EH (cell line): ENCODE results near the gene SURF6.
"Not testable (repeated sequence)": the region's sequence is repeated elsewhere in the genome, so short reads cannot be mapped to it uniquely, and the experiment has no call there.

Source experiments
- DNase-seq: peaks from one replicate; pipeline ENCODE4 v3.0.0-alpha.2; 2015; ENCODE audit warnings: low read depth

Gene SURF6

DNA sequence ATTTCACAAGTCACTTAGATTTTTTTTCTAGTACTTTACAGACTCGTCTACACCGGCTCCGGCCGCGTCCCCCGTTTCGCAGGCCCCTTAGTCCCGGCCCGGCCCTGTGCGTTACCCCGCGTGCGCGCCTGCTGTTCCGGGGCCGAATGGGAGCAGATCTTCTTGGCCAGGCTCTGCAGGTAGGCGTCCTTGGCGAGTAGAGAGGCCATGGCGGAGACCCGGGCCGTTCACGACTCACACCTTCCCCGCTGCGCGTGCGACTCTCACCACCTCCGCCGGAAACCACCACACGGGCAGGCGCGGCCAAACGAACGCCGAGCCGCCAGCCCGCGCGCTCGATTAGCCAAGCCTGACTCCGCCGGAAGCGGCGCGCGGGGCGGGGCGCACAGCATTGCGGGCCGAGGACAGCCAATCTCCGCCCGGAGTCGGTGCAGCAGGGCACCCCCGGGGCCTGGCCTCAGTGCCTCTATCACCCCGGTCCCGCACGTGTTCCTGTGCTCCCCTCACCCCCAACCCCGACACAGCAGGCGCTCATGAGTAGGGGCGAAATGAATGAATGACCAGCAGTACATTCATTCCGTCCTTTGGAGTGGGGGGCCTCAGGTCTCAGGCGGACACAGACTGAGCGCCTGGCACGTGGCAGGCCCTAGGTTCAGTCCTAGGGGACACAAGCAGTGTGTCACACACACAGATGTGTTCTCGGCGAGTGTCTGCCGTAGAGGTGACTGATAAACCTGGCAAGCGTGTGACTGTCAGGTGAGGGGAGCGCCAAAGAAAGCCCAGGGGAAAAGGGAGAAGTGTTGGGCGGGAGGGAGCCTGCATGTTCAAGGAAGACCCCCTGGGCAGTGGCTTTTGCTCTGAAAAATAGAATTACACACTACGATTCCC is at the start of gene SURF6:
Gene SURF6 (minus strand): TSS at position 265 of the 888 bp plus-strand sequence. CDS start 56 bp downstream, at position 209.
- peak; percentile 83 for DNase-seq

DNA sequence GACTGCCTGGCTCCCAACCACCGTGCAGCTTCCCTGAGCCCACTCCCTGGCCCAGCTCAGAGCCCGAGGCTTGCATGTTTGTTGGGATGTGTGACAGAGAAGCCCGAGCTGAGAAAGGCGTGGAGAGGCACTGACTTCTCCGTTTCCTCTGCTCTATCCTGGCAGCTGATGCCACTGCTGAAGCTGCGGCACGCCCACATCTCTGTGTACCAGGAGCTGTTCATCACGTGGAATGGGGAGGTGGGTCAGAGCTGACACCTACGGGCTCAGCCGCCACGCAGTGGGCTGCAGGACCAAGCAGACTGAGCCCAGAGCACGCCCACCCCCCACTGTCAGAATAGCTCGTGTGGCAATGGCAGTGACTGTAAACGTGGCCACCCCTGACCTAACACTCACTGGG is 49.5 kb upstream of the SURF6 start:
- no peak for DNase-seq

DNA sequence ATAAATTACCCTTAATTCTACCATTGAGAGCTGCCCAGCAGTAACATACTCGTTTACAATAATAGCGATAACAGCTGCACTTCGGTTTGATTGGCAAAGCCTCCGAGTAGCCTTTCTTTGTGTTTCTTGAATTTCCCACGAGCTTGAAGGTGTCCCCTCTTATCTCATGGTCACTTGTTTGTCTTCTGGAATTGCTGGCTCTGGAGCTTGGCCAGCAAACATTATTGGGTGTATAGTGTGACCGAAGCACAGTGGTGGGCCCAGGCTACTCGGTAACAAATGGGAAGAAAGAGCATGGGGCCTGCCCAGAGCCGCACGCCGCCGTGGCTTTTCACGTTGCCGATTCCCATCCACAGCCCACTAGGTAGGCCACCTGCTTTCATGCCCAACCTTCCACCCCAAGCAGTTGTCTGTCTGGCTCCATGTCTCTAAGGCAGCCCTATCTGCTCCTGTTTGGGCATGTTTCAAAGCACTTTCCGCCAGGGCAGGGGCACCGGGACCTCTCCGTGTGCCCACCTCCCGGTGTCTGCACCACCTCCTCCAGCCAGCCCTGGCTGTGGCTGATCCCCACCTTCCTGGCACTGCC is 48.8 kb upstream of the SURF6 start:
- DNase-seq, result no peak

DNA sequence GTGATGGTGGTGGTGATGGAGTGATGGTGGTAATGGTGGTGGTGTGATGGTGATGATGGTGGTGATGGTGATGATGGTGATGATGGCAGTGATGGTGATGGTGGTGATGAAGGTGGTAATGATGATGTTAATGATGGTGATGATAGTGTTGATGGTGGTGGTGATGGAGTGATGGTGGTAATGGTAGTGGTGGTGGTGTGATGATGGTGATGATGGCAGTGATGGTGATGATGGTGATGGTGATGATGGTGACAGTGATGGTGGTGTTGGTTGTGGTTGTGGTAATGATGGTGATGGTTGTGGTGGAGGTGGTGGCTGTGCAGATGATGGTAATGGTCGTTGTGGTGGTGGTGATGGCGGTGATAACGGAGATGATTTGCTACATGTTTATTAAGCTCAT is 47.5 kb upstream of the SURF6 start:
- no peak for DNase-seq

DNA sequence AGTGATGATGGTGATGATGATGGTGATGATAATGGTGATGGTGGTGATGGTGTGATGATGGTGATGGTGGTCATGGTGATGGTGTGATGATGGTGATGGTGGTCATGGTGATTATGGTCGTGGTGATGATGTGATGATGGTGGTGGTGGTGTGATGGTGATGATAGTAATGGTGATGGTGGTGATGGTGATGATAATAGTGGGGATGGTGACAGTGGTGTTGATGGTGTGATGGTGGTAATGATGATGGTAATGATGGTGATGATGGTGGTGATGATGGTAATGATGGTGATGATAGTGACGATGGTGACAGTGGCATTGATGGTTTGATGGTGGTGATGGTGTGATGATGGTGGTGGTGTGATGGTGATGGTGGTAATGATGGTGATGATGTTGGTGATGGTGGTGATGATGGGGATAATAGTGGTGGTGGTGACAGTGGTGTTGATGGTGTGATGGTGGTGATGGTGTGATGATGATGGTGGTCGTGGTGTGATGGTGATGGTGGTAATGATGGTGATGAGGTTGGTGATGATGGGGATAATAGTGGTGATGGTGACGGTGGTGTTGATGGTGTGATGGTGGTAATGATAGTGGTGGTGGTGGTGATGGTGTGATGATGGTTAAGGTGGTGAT is 46.6 kb upstream of the SURF6 start:
- DNase-seq, result no peak

DNA sequence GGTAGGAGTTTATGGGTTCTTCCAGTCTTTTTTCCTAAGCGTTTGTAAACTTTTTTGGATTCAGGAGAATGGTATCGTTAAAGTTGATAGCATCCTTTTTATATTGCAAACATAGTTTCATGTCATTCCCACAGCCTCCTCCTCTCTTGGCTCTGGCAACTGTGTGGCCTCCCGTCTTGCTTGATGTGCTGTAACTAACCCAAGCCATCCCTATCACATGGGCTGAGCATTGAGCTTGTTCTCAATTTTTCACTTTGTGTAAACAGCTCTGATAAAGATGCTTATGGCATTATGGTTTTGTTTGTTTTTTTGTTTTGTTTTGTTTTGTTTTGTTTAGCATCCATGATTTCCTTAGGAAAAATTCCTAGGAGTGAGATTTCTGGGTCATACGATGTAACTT is 44.7 kb upstream of the SURF6 start:
- no peak for DNase-seq

DNA sequence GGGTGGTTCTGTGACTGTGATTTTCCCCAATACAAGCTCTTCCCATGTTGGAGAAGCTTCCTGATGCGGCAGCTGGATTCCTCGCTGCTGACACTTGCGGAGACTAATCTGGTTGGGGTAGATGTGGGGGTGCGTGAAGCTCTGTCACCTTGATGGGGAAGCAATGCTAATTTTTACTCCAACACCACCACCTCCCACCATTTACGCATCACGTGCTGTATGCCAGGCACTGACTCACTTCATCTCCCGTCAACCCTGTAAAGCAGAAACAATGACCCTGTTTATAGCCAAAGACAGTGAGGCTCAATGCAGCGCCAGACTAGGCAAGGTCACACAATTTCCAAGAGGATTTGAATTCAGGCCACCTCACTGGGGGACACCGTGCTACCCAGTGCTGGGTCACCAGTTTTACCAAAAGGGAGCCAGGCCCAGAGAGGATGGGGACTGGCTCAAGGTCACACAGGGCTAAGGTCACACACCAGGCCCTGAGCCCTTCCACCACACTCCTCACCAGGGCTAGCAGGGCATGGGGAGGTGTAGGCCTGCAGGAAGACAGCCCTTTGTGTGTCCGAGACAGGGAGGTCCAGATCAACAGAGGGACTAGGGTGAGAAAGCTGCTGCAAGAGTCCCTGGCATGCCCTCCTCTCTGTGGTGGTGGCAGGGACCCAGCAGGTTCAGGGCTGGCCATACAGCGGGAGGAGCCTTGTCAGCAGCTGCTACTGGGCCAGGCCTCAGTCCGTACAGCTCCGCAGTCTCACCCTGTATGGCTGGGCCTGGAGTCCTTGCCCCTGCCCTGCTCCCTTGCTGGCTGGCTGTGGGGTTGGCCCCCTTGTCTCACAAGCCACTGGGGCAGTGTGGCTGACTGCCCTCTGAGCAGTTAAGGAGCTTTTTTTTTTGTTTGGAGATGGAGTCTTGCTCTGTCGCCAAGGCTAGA is 43.4 kb upstream of the SURF6 start:
- DNase-seq, result no peak

DNA sequence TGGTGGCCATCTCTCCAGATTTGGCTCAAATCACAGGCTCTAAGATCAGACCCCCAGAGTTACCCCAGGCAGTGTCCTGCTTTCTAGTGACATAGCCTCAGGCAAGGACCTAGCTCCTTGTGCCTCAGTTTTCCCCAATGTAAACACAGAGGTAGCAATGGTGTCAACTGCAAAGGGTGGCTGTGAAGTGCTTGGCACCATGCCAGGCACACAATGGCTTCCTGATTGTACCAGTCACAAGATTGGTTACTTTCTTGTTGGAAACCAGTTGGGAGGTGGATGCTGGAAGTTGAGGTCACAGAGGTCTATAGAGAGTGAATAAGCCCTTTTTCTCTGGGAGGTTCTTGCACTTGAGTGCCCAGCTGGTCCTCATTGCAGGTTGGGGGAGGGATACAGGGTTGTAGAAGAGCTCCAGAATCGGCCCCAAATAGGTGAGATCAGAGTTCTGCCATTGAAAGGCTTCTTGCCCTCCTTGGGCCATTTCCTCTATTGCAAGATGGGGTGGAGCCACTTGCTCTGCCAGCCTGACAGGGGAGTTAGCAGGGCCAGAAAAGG is 42.5 kb upstream of the SURF6 start:
- no peak for DNase-seq

DNA sequence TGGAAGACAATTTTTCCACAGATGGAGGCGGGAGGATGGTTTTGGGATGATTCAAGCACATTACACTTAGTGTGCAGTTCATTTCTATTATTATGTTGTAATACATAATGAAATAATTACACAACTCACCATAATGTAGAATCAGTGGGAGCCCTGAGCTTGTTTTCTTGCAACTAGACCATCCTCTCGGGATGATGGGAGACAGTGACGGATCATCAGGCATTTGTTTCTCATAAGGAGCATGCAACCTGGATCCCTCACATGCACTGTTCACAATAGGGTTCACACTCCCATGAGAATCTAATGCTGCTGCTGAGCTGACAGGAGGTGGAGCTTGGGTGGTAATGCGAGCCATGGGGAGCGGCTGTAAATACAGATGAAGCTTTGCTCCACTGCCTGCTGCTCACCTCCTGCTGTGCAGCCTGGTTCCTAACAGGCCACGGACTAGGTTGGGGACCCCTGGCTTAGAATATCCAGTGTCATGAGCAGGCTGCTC is 41.8 kb upstream of the SURF6 start:
- peak; percentile 69 for DNase-seq

DNA sequence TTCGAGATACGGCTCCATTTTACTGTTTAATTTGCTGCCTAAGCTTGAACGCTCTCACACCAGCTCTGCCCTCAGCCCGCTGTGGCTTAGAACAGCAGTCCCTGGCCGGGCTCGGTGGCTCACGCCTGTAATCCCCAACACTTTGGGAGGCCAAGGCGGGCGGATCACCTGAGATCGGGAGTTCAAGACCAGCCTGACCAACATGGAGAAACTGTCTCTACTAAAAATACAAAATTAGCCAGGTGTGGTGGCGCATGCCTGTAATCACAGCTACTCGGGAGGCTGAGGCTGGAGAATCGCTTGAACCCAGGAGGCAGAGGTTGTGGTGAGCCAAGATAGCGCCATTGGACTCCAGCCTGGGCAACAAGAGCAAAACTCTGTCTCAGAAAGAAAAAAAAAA is 41.3 kb upstream of the SURF6 start:
- not testable (repeated sequence) for DNase-seq

DNA sequence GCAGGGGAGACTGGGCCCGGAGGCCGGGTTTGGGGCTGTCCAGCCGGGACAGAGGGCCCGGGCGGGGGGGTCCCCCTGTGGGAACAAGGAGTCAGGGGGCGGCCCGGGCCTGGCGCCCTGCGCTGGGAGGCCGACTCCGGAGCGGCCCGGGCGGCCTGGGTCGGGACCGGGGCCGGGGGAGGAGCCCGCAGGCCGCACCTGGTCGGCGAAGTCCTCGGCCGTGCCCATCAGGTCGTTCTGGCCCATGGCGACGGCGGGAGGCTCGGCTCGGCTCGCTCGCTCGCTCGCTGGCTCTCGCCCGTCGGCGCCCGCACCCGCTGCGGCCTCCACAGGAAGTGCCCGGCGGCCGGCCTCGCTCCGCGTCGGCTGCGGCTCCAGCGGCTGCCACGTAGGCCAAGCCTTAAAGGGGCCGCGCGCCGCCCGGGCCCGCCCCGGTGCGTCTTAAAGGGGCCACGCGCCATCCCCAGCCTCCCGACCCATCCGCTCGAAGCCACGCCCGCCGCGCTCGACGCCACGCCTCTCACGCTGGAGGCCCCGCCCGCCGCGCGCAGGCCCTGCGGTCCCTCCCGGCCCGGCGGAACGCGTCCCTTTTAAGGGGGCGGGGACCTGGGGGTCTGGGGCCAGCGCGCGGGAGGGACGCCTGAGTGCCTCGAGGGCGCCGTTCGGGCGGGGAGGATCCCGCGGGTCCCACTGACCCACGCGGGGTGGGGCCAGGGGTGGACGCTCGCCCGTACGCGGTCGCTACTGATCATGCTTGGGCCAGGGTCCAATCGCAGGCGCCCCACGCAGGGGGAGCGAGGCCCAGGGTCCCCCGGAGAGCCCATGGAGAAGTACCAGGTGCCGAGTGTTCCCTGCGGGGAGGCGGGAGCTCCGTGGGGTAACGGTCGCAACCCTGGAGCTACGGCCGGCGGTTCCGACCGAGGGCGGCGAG is 40.0 kb upstream of the SURF6 start, which contains the start of the genes STKLD1 and SURF4:
Gene STKLD1 (plus strand): TSS at position 643 of the 931 bp plus-strand sequence. CDS start 108 bp downstream, at position 751.
Gene SURF4 (minus strand): TSS at position 337 of the 931 bp plus-strand sequence. CDS start 91 bp downstream, at position 246.
- DNase-seq, result peak; percentile 96

DNA sequence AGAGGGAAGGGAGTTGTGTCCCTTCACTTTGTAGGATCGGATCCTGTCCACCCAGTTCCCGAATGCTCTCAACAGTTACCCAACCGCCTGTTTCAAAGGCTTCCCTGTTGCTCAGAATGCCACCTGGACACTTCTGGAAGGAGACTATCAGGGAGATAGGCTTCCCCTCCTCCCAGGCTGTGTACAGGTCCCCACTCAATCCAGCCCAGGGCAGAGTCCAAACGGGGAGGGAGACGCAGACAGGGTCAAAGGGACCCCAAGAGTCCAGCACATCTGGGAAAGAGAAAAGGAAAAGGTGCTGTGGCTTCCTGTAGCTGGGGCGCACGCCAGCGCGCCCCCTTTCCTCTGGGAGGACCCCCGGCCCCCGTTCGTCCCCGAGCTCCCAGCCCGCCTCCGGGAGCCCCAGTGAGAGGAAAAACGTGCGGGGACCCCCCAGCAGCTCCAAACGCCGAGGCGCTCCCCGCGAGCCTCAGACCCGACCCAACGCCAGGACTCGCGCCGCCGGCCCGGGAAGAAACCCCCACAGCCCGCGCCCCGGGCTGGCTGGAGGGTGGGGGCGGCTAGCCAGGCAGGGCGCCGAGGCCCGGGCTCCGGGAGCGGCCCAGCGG is 39.2 kb upstream of the SURF6 start:
- peak; percentile 54 for DNase-seq

DNA sequence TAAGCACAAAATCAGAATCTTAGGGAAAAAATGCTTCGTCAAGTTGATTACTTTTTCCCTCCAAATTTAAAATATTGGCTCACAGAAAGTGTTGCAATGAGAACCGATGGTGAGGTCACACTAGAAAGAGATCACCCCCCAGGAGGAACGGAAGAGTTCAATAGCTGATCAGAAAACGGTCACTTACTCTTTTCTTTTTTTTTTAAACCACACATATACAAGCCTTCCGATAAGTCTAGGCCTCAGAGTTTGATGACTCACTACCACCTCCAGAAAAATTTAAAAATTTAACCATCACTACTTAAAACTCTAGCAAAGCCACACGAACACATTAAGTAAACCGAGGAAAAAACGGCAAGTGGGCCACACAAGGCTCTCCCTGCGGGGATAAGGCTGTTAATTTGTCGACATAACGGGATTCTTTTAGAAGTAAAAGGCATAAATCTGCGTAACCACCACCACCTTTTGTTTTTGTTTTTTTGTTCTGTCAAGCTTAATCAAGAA is 38.7 kb upstream of the SURF6 start:
- DNase-seq, result peak; percentile 71

DNA sequence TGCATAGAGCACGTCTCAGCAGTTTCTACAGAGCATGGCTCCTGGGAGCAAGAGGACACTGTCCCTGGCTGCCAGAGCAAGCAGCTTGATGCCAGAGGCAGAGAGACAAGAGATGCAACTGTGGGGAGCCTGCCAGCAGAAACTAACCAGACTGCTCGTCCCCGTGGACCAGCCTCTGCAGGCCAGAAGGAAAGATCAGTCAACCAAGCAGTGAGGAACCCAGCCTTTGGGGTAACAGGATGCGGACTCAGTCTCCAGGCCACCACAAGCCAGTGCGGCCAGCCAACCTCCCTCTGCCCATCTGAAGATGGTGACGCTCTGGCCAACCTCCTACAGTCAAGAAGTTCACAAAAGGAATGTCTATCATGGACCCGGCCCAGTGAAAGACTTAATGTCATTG is 36.2 kb upstream of the SURF6 start:
- no peak for DNase-seq

DNA sequence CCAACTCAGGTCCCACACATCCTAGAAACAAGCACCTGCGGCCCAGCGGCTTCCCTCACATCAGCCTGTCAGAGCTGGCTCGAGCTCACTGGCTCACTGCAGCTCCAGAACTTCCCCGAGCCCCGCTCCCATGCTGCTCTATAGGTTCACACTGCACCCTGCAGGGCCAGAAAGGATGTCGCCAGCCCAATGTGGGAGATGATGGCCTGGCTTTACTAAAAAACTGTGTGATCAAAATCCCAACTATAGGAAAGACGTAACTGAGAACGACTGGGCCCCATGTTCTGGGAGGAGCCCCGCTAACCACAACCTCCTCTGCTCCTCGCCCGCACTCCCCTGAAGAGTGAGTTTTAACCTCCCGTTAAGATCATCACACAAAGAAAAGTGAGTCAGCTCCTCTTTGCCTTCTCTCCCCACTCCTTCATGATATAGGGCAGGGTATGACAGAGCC is 35.3 kb upstream of the SURF6 start:
- DNase-seq, result no peak

DNA sequence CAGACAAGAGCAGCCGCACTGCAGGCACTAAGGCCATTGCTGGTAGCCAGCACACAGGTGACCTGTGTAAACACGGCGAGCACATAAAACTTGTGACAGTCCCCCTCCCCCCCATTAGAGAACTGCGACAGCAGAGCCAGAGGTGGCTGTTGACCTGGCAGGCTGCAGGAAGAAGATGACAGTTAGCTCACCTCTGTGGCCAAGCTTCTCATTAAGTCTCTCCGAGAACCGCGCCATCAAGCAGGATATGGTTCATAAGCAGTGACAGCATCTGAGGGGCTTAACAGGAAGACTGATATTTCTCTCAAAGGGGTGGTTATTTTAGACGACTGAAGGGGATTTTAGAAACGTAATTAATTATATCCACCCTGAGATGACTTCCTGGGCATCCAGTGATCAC is 34.7 kb upstream of the SURF6 start:
- no peak for DNase-seq

DNA sequence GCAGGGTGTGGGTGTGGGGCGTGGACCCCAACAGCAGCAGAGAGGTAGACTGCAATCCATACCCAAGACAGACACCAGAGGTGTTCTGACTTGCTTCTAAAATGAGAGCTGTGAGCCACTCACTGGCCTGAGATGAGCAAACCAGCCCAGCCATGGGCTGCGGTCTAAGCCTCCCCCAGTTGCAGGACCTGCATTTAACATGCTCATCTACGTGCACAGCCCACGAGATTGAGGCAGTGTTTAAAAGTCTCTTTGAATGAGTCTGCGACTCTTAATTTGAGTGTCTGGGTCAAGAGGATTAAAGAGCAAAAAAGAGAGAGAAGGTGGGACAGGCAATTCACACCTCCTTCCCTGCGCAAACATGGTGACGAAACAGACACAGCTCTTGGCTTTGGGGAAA is 33.9 kb upstream of the SURF6 start:
- DNase-seq, result no peak

DNA sequence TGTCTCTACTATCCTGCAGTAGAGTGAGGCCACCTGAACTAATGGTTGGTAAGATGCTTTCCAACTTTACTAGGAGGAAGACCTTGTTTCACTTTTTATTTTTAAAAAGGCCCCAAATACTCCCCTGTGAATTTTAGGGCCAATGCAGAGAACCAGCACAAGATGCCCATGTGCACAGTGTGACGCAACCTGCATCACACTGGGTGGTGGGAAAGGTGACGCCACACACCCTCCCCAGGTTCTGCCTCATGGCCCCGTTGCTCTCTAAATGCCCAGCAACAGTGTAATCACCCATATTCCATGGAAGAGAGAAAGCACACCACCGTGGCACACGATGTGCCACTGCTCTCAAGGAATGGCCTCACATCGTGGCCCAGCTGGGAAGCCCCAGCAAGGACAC is 33.4 kb upstream of the SURF6 start:
- no peak for DNase-seq

DNA sequence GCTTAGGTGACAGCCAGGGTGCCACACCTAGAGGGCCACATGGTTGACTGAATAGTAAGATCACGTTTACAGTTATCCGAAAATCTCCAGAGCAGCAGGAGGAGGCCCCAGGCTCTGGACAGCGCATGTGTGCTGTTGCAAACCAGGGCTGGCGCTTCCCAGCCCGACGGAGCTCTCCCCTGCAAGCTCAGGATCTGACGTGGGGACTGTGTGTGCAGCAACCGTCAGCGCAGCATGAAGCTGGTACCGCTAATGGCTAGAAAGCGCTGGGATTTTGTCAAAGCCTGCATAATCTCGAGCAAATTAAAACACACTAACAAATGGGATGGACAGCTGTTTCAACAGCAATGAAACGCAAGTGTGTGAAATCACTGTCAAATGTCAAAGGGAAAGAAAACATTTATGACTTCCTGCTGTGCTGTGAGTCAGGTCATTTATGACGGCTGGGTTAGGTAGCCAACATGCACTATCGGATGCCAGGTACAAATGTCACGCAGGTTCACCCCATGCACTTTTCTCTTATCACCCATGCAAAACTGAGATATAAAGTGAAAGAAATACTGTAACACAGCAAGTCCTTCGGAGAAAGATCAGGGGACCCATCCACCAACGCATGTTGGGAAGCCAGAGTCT is 32.4 kb upstream of the SURF6 start:
- no peak for DNase-seq
